Measurements from ENCODE around the gene FLT4.

GRCh38 chr5:180640611-180640860, 8.9 kb downstream of the FLT4 start:
- TF ChIP-seq, protein P1, sequence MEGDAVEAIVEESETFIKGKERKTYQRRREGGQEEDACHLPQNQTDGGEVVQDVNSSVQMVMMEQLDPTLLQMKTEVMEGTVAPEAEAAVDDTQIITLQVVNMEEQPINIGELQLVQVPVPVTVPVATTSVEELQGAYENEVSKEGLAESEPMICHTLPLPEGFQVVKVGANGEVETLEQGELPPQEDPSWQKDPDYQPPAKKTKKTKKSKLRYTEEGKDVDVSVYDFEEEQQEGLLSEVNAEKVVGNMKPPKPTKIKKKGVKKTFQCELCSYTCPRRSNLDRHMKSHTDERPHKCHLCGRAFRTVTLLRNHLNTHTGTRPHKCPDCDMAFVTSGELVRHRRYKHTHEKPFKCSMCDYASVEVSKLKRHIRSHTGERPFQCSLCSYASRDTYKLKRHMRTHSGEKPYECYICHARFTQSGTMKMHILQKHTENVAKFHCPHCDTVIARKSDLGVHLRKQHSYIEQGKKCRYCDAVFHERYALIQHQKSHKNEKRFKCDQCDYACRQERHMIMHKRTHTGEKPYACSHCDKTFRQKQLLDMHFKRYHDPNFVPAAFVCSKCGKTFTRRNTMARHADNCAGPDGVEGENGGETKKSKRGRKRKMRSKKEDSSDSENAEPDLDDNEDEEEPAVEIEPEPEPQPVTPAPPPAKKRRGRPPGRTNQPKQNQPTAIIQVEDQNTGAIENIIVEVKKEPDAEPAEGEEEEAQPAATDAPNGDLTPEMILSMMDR (IDR thresholded peaks at IDR 0.05): no peak
- TF ChIP-seq POLR2AphosphoS5 (IDR thresholded peaks at IDR 0.05) (no peak), POLR2A (IDR thresholded peaks at IDR 0.05) (no peak)
